Adrenal gland (tissue), 5 donors: Measurements from ENCODE around the gene SLC35F2.

Source experiments
- POLR2A ChIP-seq, 2 donors: fragments of 450-650 bp; IDR thresholded peaks; one replicate each; pipeline ENCODE4 v1.6.1; 2017; ENCODE audit warnings: antibody characterized with exemption in 2 of 2, mild to moderate bottlenecking in 2 of 2, moderate library complexity in 1 of 2
- TF ChIP-seq, protein P1 (sequence below), 6 experiments: fragments of 450-650 bp in 4 of 6; fragments of 200-600 bp in 2 of 6; sonication (generic) in 1 of 6; IDR thresholded peaks; 1 replicate in 5 of 6; 2 replicates in 1 of 6; pipeline versions ENCODE4 v1.5.1 to v1.8.0; 2016 to 2021; ENCODE audit warnings: antibody characterized with exemption in 6 of 6, mild to moderate bottlenecking in 2 of 6, moderate library complexity in 1 of 6
- donor health status: DM: no; HTN: no; CAD: no.

DNA sequence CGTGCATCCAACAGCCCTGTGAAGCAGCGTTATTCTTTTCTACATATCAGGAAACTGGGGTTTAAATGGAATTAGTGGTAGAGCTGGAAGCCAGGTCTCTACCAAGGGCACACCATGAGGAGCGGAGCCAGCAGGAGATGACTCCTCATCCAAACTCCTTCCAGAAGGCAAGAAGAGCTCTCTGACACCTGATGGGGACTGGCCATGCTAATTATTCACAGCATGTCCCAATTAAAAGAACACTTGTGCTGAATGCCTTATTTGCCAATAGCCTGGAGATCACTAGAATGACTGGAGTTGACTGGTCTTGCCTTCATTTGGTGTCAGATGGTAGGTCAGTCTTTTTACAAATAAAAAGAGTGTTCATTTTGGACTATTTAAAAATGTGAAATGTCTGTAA is 113.9 kb downstream of the SLC35F2 start:
- TF ChIP-seq, protein P1, sequence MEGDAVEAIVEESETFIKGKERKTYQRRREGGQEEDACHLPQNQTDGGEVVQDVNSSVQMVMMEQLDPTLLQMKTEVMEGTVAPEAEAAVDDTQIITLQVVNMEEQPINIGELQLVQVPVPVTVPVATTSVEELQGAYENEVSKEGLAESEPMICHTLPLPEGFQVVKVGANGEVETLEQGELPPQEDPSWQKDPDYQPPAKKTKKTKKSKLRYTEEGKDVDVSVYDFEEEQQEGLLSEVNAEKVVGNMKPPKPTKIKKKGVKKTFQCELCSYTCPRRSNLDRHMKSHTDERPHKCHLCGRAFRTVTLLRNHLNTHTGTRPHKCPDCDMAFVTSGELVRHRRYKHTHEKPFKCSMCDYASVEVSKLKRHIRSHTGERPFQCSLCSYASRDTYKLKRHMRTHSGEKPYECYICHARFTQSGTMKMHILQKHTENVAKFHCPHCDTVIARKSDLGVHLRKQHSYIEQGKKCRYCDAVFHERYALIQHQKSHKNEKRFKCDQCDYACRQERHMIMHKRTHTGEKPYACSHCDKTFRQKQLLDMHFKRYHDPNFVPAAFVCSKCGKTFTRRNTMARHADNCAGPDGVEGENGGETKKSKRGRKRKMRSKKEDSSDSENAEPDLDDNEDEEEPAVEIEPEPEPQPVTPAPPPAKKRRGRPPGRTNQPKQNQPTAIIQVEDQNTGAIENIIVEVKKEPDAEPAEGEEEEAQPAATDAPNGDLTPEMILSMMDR (IDR thresholded peaks at IDR 0.05), result no peak
- no peak for TF ChIP-seq POLR2A (IDR thresholded peaks at IDR 0.05)
